Endothelial cell of umbilical vein (primary cell): Measurements from ENCODE around the gene CENPW. TPM values are rescaled to one million over a fixed set of nuclear protein-coding genes. Genes with fewer than 3 reads are reported as not detected.

ENCODE experiments used
- BruUV-seq: library from RNA; stranded (reverse); fragments of 400-500 nt; replicated peaks from 2 replicates; lab custom pipeline; 2021; lab: Mats Ljungman, UMichigan
- CTCF ChIA-PET: fragments of 300-600, 350-600 bp; sonication (Branson Sonifier 250); formaldehyde crosslinking; loops from one replicate; lab custom pipeline; 2021; ENCODE audit warnings: antibody characterized with exemption, inconsistent platforms; lab: Charles Lee
- POLR2A ChIA-PET: fragments of 300-600, 350-600 bp; sonication (Branson Sonifier 250); formaldehyde crosslinking; loops from one replicate; lab custom pipeline; 2021; ENCODE audit warnings: antibody characterized with exemption, inconsistent platforms; lab: Charles Lee
- DNase-seq: peaks from one replicate; pipeline ENCODE4 v3.0.0-alpha.2; 2011; ENCODE audit warnings: low read depth, low spot score
- FAIRE-seq: peaks from 2 replicates; lab custom pipeline; 2011; peaks lifted over from hg19 to GRCh38; lab: Jason Lieb, UNC
- H2AFZ ChIP-seq: 2 replicates; pipeline ENCODE4 v1.6.0; 2012; ENCODE audit warnings: low read depth, low read length, control low read depth, inconsistent platforms
- H3K27ac ChIP-seq: 2 replicates; pipeline ENCODE4 v1.5.1; 2011; ENCODE audit warnings: low read depth, mild to moderate bottlenecking, control low read depth, low read length, moderate library complexity; ENCODE audit not compliant: insufficient read depth
- H3K27me3 ChIP-seq, 2 experiments: 2 replicates each; pipeline versions ENCODE4 v1.6.0 to v1.6.1; 2011; ENCODE audit warnings: low read length in 2 of 2, mixed read lengths in 1 of 2; ENCODE audit not compliant: control insufficient read depth in 2 of 2, insufficient read depth in 2 of 2
- H3K36me3 ChIP-seq, 2 experiments: 2 replicates in 1 of 2; 3 replicates in 1 of 2; pipeline ENCODE4 v1.5.1; 2011; ENCODE audit warnings: low read length in 2 of 2, mild to moderate bottlenecking in 1 of 2, moderate library complexity in 1 of 2; ENCODE audit not compliant: control insufficient read depth in 2 of 2, insufficient read depth in 2 of 2; ENCODE audit errors: extremely low read depth in 1 of 2
- H3K4me1 ChIP-seq: 3 replicates; pipeline ENCODE4 v1.5.1; 2011; ENCODE audit warnings: mild to moderate bottlenecking, low read length; ENCODE audit not compliant: control insufficient read depth, insufficient read depth; ENCODE audit errors: extremely low read depth
- H3K4me2 ChIP-seq: 2 replicates; pipeline ENCODE4 v1.6.1; 2011; ENCODE audit warnings: low read length, control low read depth, mixed read lengths; ENCODE audit not compliant: insufficient read depth
- H3K4me3 ChIP-seq, 3 experiments: fragments of 200-600 bp in 1 of 3; sonication (generic), shearing (Covaris generic) in 1 of 3; replicated peaks in 1 of 3; 2 replicates each; pipeline ENCODE4 v1.5.1; 2011 to 2016; ENCODE audit warnings: control low read depth in 3 of 3, low read length in 3 of 3, mild to moderate bottlenecking in 2 of 3, inconsistent platforms in 1 of 3, low read depth in 1 of 3, moderate library complexity in 1 of 3; ENCODE audit not compliant: insufficient read depth in 1 of 3
- H3K79me2 ChIP-seq: 2 replicates; pipeline ENCODE4 v1.6.0; 2012; ENCODE audit warnings: low read length, inconsistent platforms; ENCODE audit not compliant: control insufficient read depth, insufficient read depth
- H3K9ac ChIP-seq: replicated peaks from 2 replicates; pipeline ENCODE3; 2011; ENCODE audit warnings: low read length, control low read depth; ENCODE audit not compliant: insufficient read depth; ENCODE audit errors: extremely low read depth
- H3K9me1 ChIP-seq: replicated peaks from 3 replicates; pipeline ENCODE4 v1.6.0; 2011; ENCODE audit warnings: mild to moderate bottlenecking, low read length; ENCODE audit not compliant: control insufficient read depth, insufficient read depth; ENCODE audit errors: extremely low read depth
- H3K9me3 ChIP-seq: replicated peaks from 2 replicates; pipeline ENCODE4 v1.5.1; 2012; ENCODE audit warnings: low read length, inconsistent platforms; ENCODE audit not compliant: control insufficient read depth, insufficient read depth
- H4K20me1 ChIP-seq: replicated peaks from 2 replicates; pipeline ENCODE3; 2011; ENCODE audit warnings: mild to moderate bottlenecking, low read length; ENCODE audit not compliant: control insufficient read depth, insufficient read depth; ENCODE audit errors: extremely low read depth
- EZH2 ChIP-seq: IDR thresholded peaks from 2 replicates; pipeline ENCODE4 v1.6.1; 2012; ENCODE audit warnings: borderline replicate concordance, low read depth, mild to moderate bottlenecking, moderate library complexity, low read length, inconsistent platforms; ENCODE audit not compliant: severe bottlenecking
- FOS ChIP-seq: IDR thresholded peaks from 2 replicates; pipeline ENCODE4 v1.6.1; 2011; ENCODE audit warnings: mild to moderate bottlenecking, low read length, moderate library complexity, borderline replicate concordance; ENCODE audit not compliant: insufficient read depth
- GATA2 ChIP-seq: IDR thresholded peaks from 2 replicates; pipeline ENCODE4 v1.7.0; 2011; ENCODE audit warnings: low read depth, mild to moderate bottlenecking, moderate library complexity, mixed read lengths, low read length; ENCODE audit not compliant: insufficient read length, insufficient read depth
- JUN ChIP-seq: IDR thresholded peaks from 2 replicates; pipeline ENCODE4 v1.6.1; 2011; ENCODE audit warnings: borderline replicate concordance, low read depth; ENCODE audit not compliant: insufficient read length, insufficient read depth
- MYC ChIP-seq: IDR thresholded peaks from one replicate; pipeline ENCODE4 v1.6.1; 2011; ENCODE audit warnings: mild to moderate bottlenecking, low read depth, low read length
- POLR2A ChIP-seq: IDR thresholded peaks from 2 replicates; pipeline ENCODE4 v1.6.1; 2012; ENCODE audit warnings: low read depth, mild to moderate bottlenecking, control low read depth, low read length
- POLR2AphosphoS5 ChIP-seq: IDR thresholded peaks from 2 replicates; pipeline ENCODE4 v1.6.1; 2012; ENCODE audit warnings: low read depth, mild to moderate bottlenecking, control low read depth, low read length, moderate library complexity; ENCODE audit not compliant: insufficient read depth
- dilution Hi-C: fragments of 300-500 bp; cut with MboI; formaldehyde crosslinking; loops from one replicate; pipeline ENCODE4 v1.15.0; 2019; ENCODE audit warnings: low sequenced_read_pairs; ENCODE audit not compliant: extremely low pct_ligation_motif_present
- intact Hi-C: fragments of 100-400 bp; cut with micrococcal nuclease; formaldehyde crosslinking; loops from one replicate; pipeline ENCODE4 v1.10.0; 2022
- polyA plus RNA-seq, 4 experiments: library from polyadenylated mRNA; depleted of rRNA in 3 of 4; stranded (reverse) in 3 of 4; unstranded in 1 of 4; fragments of >200 nt; gene quantifications; 2 replicates each; pipeline versions ENCODE4 v1.2.1 to v1.2.3, GENCODE V29; 2011 to 2012; ENCODE audit warnings: missing spikeins in 1 of 4
- total RNA-seq: library from RNA; stranded (reverse); gene quantifications from 2 replicates; pipeline ENCODE4 v1.2.3, GENCODE V29; 2021
- TF ChIP-seq, protein P1 (sequence below), 2 donors: IDR thresholded peaks; 1 replicate in 1 of 2; 2 replicates in 1 of 2; pipeline ENCODE4 v1.5.1; 2011; ENCODE audit warnings: low read length in 2 of 2, mild to moderate bottlenecking in 2 of 2, moderate library complexity in 2 of 2, control low read depth in 1 of 2, inconsistent platforms in 1 of 2, low read depth in 1 of 2; ENCODE audit not compliant: insufficient read depth in 1 of 2; ENCODE audit errors: extremely low read depth in 1 of 2
- TF ChIP-seq, protein P2 (sequence below): IDR thresholded peaks from 2 replicates; pipeline ENCODE4 v1.6.1; 2011; ENCODE audit not compliant: insufficient read depth, insufficient read length

The CENPW gene
- total and polyA plus RNA-seq, 2 donors (not counting 3 experiments of a cell fraction or from before 2014, with no cell fraction given): 16.9 to 85.8 TPM

DNA sequence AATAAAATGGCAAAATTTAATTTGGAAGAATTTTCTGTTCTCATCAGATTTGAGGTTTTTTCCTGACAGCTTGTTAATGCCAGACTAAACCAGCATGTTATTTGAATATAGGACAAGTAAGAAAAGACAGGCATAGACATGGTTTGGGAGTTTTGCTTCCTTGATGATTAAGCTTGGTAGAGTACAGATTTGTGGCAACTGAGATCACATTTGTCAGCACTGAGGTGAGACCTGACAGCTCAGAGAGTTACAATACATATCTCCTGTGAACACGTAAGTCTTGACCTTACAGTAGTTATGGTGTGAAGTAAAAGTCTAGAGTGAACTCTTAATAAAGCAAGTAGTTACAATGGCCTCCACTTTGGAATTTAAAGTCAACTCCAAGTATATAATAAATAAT, 34.5 kb downstream of the CENPW start:
- no peaks in the 10 kb centered on the region for H3K27me3 ChIP-seq
- BruUV-seq: no TSS peak
- no peaks in the 10 kb centered on the region for H3K4me1 ChIP-seq
- H3K4me3 ChIP-seq: no peak overlapping the region
- no peak overlapping the region for H2AFZ ChIP-seq
- H3K4me2 ChIP-seq: no peak overlapping the region
- H3K79me2 ChIP-seq: no peaks in the 10 kb centered on the region
- CTCF ChIA-PET: interaction anchor here (0.9 to 2.0 kb wide), 2 partner anchors 12 to 14 kb away, joined by 3 to 7 read pairs; no protein-coding TSS in a partner anchor
- no peak for DNase-seq
- no peaks in the 10 kb centered on the region for H3K36me3 ChIP-seq
- POLR2A ChIA-PET: no interaction called here
- H3K27ac ChIP-seq: no peak overlapping the region
- H3K9ac ChIP-seq: no peak overlapping the region
- dilution Hi-C loops (no loop called here), intact Hi-C loops (no loop called here)
- no peaks in the 10 kb centered on the region for H3K9me3 ChIP-seq
- FAIRE-seq: no peak
- TF ChIP-seq MYC (no peak), GATA2 (no peak), POLR2AphosphoS5 (no peak), JUN (no peak), FOS (no peak), POLR2A (no peak), EZH2 (no peak)
- TF ChIP-seq, protein P1, sequence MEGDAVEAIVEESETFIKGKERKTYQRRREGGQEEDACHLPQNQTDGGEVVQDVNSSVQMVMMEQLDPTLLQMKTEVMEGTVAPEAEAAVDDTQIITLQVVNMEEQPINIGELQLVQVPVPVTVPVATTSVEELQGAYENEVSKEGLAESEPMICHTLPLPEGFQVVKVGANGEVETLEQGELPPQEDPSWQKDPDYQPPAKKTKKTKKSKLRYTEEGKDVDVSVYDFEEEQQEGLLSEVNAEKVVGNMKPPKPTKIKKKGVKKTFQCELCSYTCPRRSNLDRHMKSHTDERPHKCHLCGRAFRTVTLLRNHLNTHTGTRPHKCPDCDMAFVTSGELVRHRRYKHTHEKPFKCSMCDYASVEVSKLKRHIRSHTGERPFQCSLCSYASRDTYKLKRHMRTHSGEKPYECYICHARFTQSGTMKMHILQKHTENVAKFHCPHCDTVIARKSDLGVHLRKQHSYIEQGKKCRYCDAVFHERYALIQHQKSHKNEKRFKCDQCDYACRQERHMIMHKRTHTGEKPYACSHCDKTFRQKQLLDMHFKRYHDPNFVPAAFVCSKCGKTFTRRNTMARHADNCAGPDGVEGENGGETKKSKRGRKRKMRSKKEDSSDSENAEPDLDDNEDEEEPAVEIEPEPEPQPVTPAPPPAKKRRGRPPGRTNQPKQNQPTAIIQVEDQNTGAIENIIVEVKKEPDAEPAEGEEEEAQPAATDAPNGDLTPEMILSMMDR (IDR thresholded peaks at IDR 0.05; ENCODE audit: extremely low read depth in 1 of 2, insufficient read depth in 1 of 2, low read depth in 1 of 2, low read length in 2 of 2): no peak
- TF ChIP-seq, protein P2, sequence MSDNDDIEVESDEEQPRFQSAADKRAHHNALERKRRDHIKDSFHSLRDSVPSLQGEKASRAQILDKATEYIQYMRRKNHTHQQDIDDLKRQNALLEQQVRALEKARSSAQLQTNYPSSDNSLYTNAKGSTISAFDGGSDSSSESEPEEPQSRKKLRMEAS: no peak
- no peaks in the 10 kb centered on the region for H4K20me1 ChIP-seq
- no peaks in the 10 kb centered on the region for H3K9me1 ChIP-seq
